Right cardiac atrium (tissue), 5 donors: ENCODE measurements around the gene MARCHF5. TPM values are rescaled to one million over a fixed set of nuclear protein-coding genes. Genes with fewer than 3 reads are reported as not detected.
A peak's percentile ranks its signal among the peaks of the same experiment; 100 is the strongest.

ENCODE experiments used
- ATAC-seq, 2 donors: fragments of 200-7000 bp; cut with Tn5 transposase; one replicate each; pipeline versions ENCODE4 v1.8.0 to v1.9.1; 2020; ENCODE audit warnings: moderate library complexity in 2 of 2, mild to moderate bottlenecking in 1 of 2
- DNase-seq, 3 donors: peaks; one replicate each; pipeline ENCODE4 v3.0.0-alpha.2; 2020
- H3K27ac ChIP-seq: one replicate; pipeline ENCODE4 v1.5.1; 2013; ENCODE audit warnings: mild to moderate bottlenecking, low read length, control low read depth, moderate library complexity
- H3K27me3 ChIP-seq: one replicate; pipeline ENCODE4 v1.6.1; 2013; ENCODE audit not compliant: control insufficient read depth, insufficient read depth
- H3K4me1 ChIP-seq: one replicate; pipeline ENCODE4 v1.6.1; 2013; ENCODE audit warnings: low read length; ENCODE audit not compliant: control insufficient read depth, insufficient read depth
- H3K4me3 ChIP-seq: one replicate; pipeline ENCODE4 v1.5.1; 2013; ENCODE audit warnings: low read length, control low read depth
- H3K9me3 ChIP-seq: one replicate; pipeline ENCODE4 v1.6.1; 2013; ENCODE audit warnings: low read length; ENCODE audit not compliant: control insufficient read depth
- WGBS: extraction: QIAGEN DNeasy Blood & Tissue Kit; methylation state at CpG from one replicate; pipeline ENCODE4 v1.1.7; 2013; 5-methylcytosine and 5-hydroxymethylcytosine counted together
- intact Hi-C, 4 donors: fragments of 100-400 bp; cut with DNase I; formaldehyde crosslinking; loops; one replicate each; pipeline versions ENCODE4 v1.11.0 to v1.14.0; 2022 to 2023
- long read RNA-seq, 4 donors: library from polyadenylated mRNA; unstranded; transcript quantifications; one replicate each; pipeline ENCODE4 v2.0.0, GENCODE V29; 2020 to 2021
- polyA plus RNA-seq: library from polyadenylated mRNA; stranded (reverse); fragments of 200-250 nt; gene quantifications from one replicate; pipeline ENCODE4 v1.2.3, GENCODE V29; 2013
- total RNA-seq, 4 donors: library from RNA; stranded (reverse); fragmentation: NEBNext Ultra II Directional; extraction: Animal tissue kit (Norgen Biotek cat#: 25700); gene quantifications; one replicate each; pipeline ENCODE4 v1.2.1, GENCODE V29; 2021
- donor health status: healthy with polysubstance abuse.
- donor health status: DM: no; HTN: yes; CAD: no.
- donor health status: DM: no; HTN: no; CAD: no.
- donor health status: DM: no; HTN: yes; CAD: no; lungs with severe emphysema.
- donor health status: DM: yes; HTN: yes; CAD: no.

MARCHF5 gene
- total RNA-seq, result 10 to 100 TPM; 29.4 to 36.7 (median 32.1) TPM
- 15.8 TPM for polyA plus RNA-seq
- long read RNA-seq, donor 1, transcript MARCH5-201 (6 exons, 3,926 nt), result major isoform, 93 of 102 reads
- long read RNA-seq, donor 1, partial matches to known transcripts, result 4 of 102 reads
- long read RNA-seq, donor 1, other reads (novel, unspliced or antisense), result 5 of 102 reads
- long read RNA-seq, donor 2, transcript MARCH5-201 (6 exons, 3,926 nt), result major isoform, 35 of 43 reads
- long read RNA-seq, donor 2, partial matches to known transcripts, result 3 of 43 reads
- long read RNA-seq, donor 2, other reads (novel, unspliced or antisense), result 5 of 43 reads
- long read RNA-seq, donor 3, transcript MARCH5-201 (6 exons, 3,926 nt), result major isoform, 176 of 199 reads
- long read RNA-seq, donor 3, partial matches to known transcripts, result 11 of 199 reads
- long read RNA-seq, donor 3, other reads (novel, unspliced or antisense), result 12 of 199 reads
- long read RNA-seq, donor 4, transcript MARCH5-201 (6 exons, 3,926 nt), result major isoform, 36 of 43 reads
- long read RNA-seq, donor 4, partial matches to known transcripts, result 2 of 43 reads
- long read RNA-seq, donor 4, other reads (novel, unspliced or antisense), result 5 of 43 reads

- no peaks in the 10 kb centered on the region for H3K4me1 ChIP-seq
- under 1% methylated on average over 79 of the region's 79 CpGs for WGBS
Observed at GRCh38 chr10:92290837-92291615, at the start of gene MARCHF5, which contains the start of gene CPEB3. Gene MARCHF5 (plus strand): TSS chr10:92291167. CDS start chr10:92291495, 328 bp downstream. Gene CPEB3 (minus strand): TSS chr10:92291078. CDS start chr10:92240350, 50,728 bp downstream.

GRCh38 chr10:92241501-92241900 is 49.5 kb upstream of the MARCHF5 start:
- H3K4me1 ChIP-seq, result no peaks in the 10 kb centered on the region
- peak overlapping the region; percentile 71 for H3K4me3 ChIP-seq
- ATAC-seq (no peak), DNase-seq (no peak)
- H3K9me3 ChIP-seq, result no peaks in the 10 kb centered on the region
- intact Hi-C loops, result loop anchor here in 1 of 4 donors (5.0 kb wide), 1 partner anchor 51 kb away; the partner anchor contains the start of genes CPEB3 and MARCHF5
- WGBS, result 36% methylated on average over 1 of the region's 1 CpG
- no peaks in the 10 kb centered on the region for H3K27me3 ChIP-seq
- peak overlapping the region; percentile 84 for H3K27ac ChIP-seq

More at GRCh38 chr10:92290837-92291615, at the start of gene MARCHF5, which contains the start of gene CPEB3:
- Histone ChIP-seq H3K27me3 (no peaks in the 10 kb centered on the region), H3K9me3 (no peaks in the 10 kb centered on the region), H3K4me3 (peak within 1 kb of the TSS; percentile 74), H3K27ac (peak within 1 kb of the TSS; percentile 93)
- intact Hi-C loops, result loop anchor here in 3 of 4 donors (2.0 to 10.0 kb wide), 5 partner anchors 49 to 206 kb away; no protein-coding TSS in a partner anchor
- ATAC-seq (peak; percentile 99 to 100), DNase-seq (peak; percentile 97 to 99 (median 99))

DNA sequence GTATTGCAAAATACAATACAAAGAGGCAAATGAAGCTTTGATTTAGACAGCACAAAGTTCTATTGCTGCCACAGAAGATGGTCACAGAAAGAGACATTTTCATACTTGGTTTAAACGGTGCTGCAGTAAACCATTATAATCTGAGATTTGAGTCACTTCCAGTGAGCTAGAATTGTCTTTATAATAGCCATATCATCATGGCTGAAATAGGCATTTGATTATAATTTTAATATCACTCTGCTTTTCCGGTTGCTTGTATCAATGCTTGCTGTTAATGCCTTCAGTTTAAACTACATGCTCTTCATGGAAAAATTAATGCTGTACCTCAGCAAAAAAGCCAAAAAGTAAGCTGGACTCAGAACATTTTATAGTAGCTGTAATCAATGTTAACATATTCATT is 48.6 kb upstream of the MARCHF5 start:
- Histone ChIP-seq H3K27ac (no peak overlapping the region), H3K9me3 (no peaks in the 10 kb centered on the region), H3K4me3 (peak overlapping the region; percentile 71), H3K27me3 (no peaks in the 10 kb centered on the region), H3K4me1 (no peaks in the 10 kb centered on the region)
- intact Hi-C loops, result loop anchor here in 1 of 4 donors (5.0 kb wide), 1 partner anchor 50 kb away; the partner anchor contains the start of genes CPEB3 and MARCHF5
- ATAC-seq (no peak), DNase-seq (no peak)
- 44% methylated on average over 2 of the region's 2 CpGs for WGBS

DNA sequence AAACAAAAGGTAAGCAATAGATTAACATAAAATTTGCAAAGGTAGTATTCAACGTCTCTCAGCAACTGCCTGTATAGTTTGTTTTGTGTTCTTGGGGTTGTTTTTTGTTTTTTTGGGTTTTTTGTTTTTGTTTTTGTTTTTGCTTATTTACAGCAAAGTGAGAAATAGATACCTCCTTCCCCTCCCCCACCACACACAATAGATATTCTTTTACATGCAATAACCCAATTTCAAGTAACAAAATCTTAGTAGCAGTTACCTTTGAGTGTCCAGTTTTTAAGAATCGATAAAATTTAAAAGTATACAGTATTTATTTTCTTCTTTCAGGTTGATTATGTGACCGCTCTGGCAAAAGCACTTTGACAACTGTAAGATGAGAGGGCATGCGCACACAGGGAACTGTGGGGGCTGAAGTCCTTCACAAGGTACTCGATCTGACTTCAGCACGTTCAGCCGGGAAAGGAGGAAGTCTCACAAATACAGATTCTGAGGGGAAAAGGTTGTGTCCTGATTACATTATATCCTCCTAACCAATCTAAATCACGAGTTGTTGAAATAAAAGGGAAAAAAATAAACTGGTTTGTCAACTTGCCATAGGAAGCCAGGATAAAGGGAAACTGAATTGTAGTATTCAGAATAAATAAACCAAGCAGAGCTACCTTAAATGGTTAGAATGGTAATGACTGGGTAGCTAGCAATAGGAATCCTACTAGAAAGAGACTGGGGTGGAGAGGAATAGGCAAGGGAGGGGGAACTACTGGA is 47.9 kb upstream of the MARCHF5 start:
- peak; percentile 51 to 70 (median 63) for DNase-seq
- no peaks in the 10 kb centered on the region for H3K9me3 ChIP-seq
- 11% methylated on average over 8 of the region's 8 CpGs for whole genome bisulfite sequencing
- no peak overlapping the region for H3K27ac ChIP-seq
- ATAC-seq, result peak; percentile 76 to 81
- no peaks in the 10 kb centered on the region for H3K4me1 ChIP-seq
- H3K4me3 ChIP-seq, result peak overlapping the region; percentile 71
- intact Hi-C loops, result loop anchor here in 1 of 4 donors (5.0 kb wide), 1 partner anchor 49 kb away; the partner anchor contains the start of genes CPEB3 and MARCHF5
- H3K27me3 ChIP-seq, result no peaks in the 10 kb centered on the region

DNA sequence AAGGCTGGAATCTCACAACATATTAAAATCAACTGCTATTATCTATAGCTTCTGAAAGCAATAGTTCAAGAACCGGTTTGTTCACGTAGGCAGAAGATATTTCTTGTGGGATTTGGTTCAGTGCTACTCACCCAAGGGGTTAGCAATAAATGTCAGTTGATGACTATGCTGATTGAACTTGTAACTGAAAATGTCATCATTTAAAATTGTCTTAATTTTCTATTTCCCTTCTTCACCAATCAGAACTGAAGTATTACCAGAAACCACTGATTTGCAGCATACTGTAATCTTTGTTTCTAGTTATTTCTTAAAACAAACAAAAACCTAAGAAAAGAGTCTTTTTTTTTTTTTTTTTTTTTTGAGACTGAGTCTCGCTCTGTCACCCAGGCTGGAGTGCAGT is 46.2 kb upstream of the MARCHF5 start:
- intact Hi-C loops, result loop anchor here in 1 of 4 donors (5.0 kb wide), 1 partner anchor 48 kb away; the partner anchor contains the start of genes CPEB3 and MARCHF5
- Histone ChIP-seq H3K27ac (no peak overlapping the region), H3K4me1 (no peaks in the 10 kb centered on the region), H3K9me3 (no peaks in the 10 kb centered on the region), H3K27me3 (no peaks in the 10 kb centered on the region), H3K4me3 (no peak overlapping the region)
- no peak for ATAC-seq
- WGBS, result 92% methylated on average over 3 of the region's 3 CpGs
- no peak for DNase-seq

- WGBS, result 94% methylated on average over 2 of the region's 2 CpGs
- Histone ChIP-seq H3K4me3 (no peak overlapping the region), H3K27ac (no peak overlapping the region), H3K27me3 (no peaks in the 10 kb centered on the region), H3K9me3 (no peaks in the 10 kb centered on the region), H3K4me1 (no peaks in the 10 kb centered on the region)
- DNase-seq, result no peak
- ATAC-seq, result no peak
- intact Hi-C loops, result no loop called here
Observed at GRCh38 chr10:92248566-92248965, 42.4 kb upstream of the MARCHF5 start.

GRCh38 chr10:92263396-92263795 is 27.6 kb upstream of the MARCHF5 start:
- no peak overlapping the region for H3K27ac ChIP-seq
- no peak overlapping the region for H3K4me3 ChIP-seq
- no peaks in the 10 kb centered on the region for H3K27me3 ChIP-seq
- 98% methylated on average over 2 of the region's 2 CpGs for WGBS
- DNase-seq, result no peak
- no peaks in the 10 kb centered on the region for H3K4me1 ChIP-seq
- no peaks in the 10 kb centered on the region for H3K9me3 ChIP-seq
- intact Hi-C loops, result no loop called here
- ATAC-seq, result no peak

DNA sequence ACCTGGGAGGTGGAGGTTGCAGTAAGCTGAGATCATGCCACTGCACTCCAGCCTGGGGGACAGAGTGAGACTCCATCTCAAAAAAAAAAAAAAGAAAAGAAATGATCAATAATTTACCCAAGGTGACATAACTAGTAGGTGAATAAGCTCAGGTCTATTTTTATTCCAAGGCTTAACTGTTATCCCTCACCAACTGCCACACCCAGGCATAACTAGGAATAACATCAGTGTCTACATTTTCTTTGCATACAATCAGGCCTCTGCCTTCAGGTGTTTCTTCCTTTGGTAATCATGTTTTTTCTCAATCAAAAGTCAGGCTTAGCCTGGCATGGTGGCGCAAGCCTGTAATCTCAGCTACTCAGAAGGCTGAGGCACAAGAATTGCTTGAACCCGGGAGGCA is 26.7 kb upstream of the MARCHF5 start:
- H3K4me1 ChIP-seq, result no peaks in the 10 kb centered on the region
- H3K27me3 ChIP-seq, result no peaks in the 10 kb centered on the region
- no peak overlapping the region for H3K27ac ChIP-seq
- intact Hi-C loops, result no loop called here
- no peak overlapping the region for H3K4me3 ChIP-seq
- H3K9me3 ChIP-seq, result no peaks in the 10 kb centered on the region
- 100% methylated on average over 2 of the region's 2 CpGs for WGBS
- ATAC-seq (no peak), DNase-seq (no peak)

GRCh38 chr10:92265687-92266258 is 25.2 kb upstream of the MARCHF5 start:
- Histone ChIP-seq H3K4me1 (no peaks in the 10 kb centered on the region), H3K27ac (no peak overlapping the region), H3K4me3 (no peak overlapping the region), H3K27me3 (no peaks in the 10 kb centered on the region), H3K9me3 (no peaks in the 10 kb centered on the region)
- WGBS, result 90% methylated on average over 2 of the region's 2 CpGs
- DNase-seq, result no peak
- intact Hi-C loops, result no loop called here
- ATAC-seq, result no peak

GRCh38 chr10:92267343-92267742 is 23.6 kb upstream of the MARCHF5 start:
- Histone ChIP-seq H3K9me3 (no peaks in the 10 kb centered on the region), H3K27ac (no peak overlapping the region), H3K4me1 (no peaks in the 10 kb centered on the region), H3K27me3 (no peaks in the 10 kb centered on the region), H3K4me3 (no peak overlapping the region)
- DNase-seq, result no peak
- intact Hi-C loops, result no loop called here
- peak in 1 of 2 donors; percentile 36 for ATAC-seq
